Karpas-422 (cell line): ENCODE results near the gene LRRC61. TPM values are rescaled to one million over a fixed set of nuclear protein-coding genes. Genes with fewer than 3 reads are reported as not detected.

Source experiments
- DNase-seq: peaks from one replicate; pipeline ENCODE4 v3.0.0-alpha.2; 2015
- H2AFZ ChIP-seq: fragments of 200-600 bp; sonication (generic); 2 replicates; pipeline ENCODE4 v1.6.1; 2014; ENCODE audit warnings: antibody characterized with exemption, low read length, mixed read lengths
- H3K27ac ChIP-seq: fragments of 200-600 bp; sonication (generic); 2 replicates; pipeline ENCODE4 v1.5.1; 2014; ENCODE audit warnings: mild to moderate bottlenecking, low read length, moderate library complexity
- H3K27me3 ChIP-seq: fragments of 200-600 bp; sonication (generic); 2 replicates; pipeline ENCODE4 v1.6.1; 2014; ENCODE audit warnings: low read length, mixed read lengths
- H3K36me3 ChIP-seq: fragments of 200-600 bp; sonication (generic); 2 replicates; pipeline ENCODE4 v1.6.1; 2014; ENCODE audit warnings: low read length, mixed read lengths; ENCODE audit not compliant: insufficient read depth
- H3K4me1 ChIP-seq: fragments of 200-600 bp; sonication (generic); 2 replicates; pipeline ENCODE4 v1.6.1; 2014; ENCODE audit warnings: mild to moderate bottlenecking, low read length, mixed read lengths
- H3K4me2 ChIP-seq: fragments of 200-600 bp; sonication (generic); 2 replicates; pipeline ENCODE4 v1.6.1; 2014; ENCODE audit warnings: low read length, low read depth, mild to moderate bottlenecking; ENCODE audit not compliant: poor library complexity, severe bottlenecking
- H3K4me3 ChIP-seq: fragments of 200-600 bp; sonication (generic); 2 replicates; pipeline ENCODE4 v1.5.1; 2014; ENCODE audit warnings: mild to moderate bottlenecking, antibody characterized with exemption, low read length, mixed read lengths
- H3K79me2 ChIP-seq: fragments of 200-600 bp; sonication (generic); 2 replicates; pipeline ENCODE4 v1.6.1; 2014; ENCODE audit warnings: mild to moderate bottlenecking, low read length, mixed read lengths
- H3K9ac ChIP-seq: fragments of 200-600 bp; sonication (generic); 2 replicates; pipeline ENCODE4 v1.6.0; 2014; ENCODE audit warnings: low read length
- H3K9me2 ChIP-seq: fragments of 200-600 bp; sonication (generic), shearing (Covaris generic); replicated peaks from 2 replicates; pipeline ENCODE4 v1.6.0; 2014; ENCODE audit warnings: mild to moderate bottlenecking, low read length, moderate library complexity; ENCODE audit not compliant: insufficient read depth
- H3K9me3 ChIP-seq: fragments of 300-700, 200-600 bp; sonication (generic); 2 replicates; pipeline ENCODE4 v1.6.1; 2014; ENCODE audit warnings: low read length, mixed read lengths
- H4K20me1 ChIP-seq: fragments of 200-600 bp; sonication (generic); 2 replicates; pipeline ENCODE4 v1.6.1; 2014; ENCODE audit warnings: mild to moderate bottlenecking, antibody characterized with exemption, low read length, low read depth; ENCODE audit not compliant: insufficient read depth
- total RNA-seq: library from RNA; depleted of rRNA; stranded (reverse); fragments of >200 nt; shearing (Covaris generic); gene quantifications from 2 replicates; pipeline ENCODE4 v1.2.3, GENCODE V29; 2014; ENCODE audit warnings: low replicate concordance

Gene LRRC61
- total RNA-seq, 1 experiment from 2014 or later = 4.1 TPM

- DNase-seq = no peak
- no peak overlapping the region for H3K4me3 ChIP-seq
- no peak overlapping the region for H3K4me2 ChIP-seq
- no peaks in the 10 kb centered on the region for H3K79me2 ChIP-seq
- no peaks in the 10 kb centered on the region for H3K9me3 ChIP-seq
- H3K27me3 ChIP-seq = no peaks in the 10 kb centered on the region
- no peak overlapping the region for H2AFZ ChIP-seq
- H4K20me1 ChIP-seq = no peaks in the 10 kb centered on the region
- no peak overlapping the region for H3K9ac ChIP-seq
- no peak overlapping the region for H3K27ac ChIP-seq
- no peaks in the 10 kb centered on the region for H3K9me2 ChIP-seq
- no peaks in the 10 kb centered on the region for H3K36me3 ChIP-seq
- no peaks in the 10 kb centered on the region for H3K4me1 ChIP-seq
Observed at GRCh38 chr7:150358433-150358832, 35.3 kb downstream of the LRRC61 start.

DNA sequence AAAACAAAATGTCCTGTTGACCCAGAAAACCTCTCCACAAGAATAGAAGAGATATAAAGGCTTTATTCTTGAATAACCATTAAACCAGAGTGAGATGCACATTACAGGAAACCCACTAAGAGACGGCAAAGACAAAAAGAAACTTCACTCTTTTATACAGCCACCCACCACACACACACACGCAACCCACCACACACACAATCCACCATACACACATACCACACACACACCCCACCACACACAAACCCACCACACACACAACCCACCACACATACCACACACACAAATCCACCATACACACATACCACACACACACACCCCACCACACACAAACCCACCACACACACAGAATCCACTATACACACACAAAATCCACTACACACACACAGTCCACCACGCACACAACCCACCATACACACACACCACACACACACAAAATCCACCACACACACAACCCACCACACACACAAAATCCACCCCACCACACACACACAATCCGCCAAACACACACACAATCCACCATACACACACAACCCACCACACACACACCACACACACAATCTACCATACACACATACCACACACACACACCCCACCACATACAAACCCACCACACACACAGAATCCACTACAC lies 36.0 kb downstream of the LRRC61 start:
- H3K4me1 ChIP-seq = peaks cover 5% of the 10 kb centered on the region; the same call in 1 of the 2 replicates
- H4K20me1 ChIP-seq = no peaks in the 10 kb centered on the region
- H3K79me2 ChIP-seq = no peaks in the 10 kb centered on the region
- H3K9ac ChIP-seq = no peak overlapping the region
- no peak overlapping the region for H3K27ac ChIP-seq
- no peaks in the 10 kb centered on the region for H3K9me2 ChIP-seq
- H3K27me3 ChIP-seq = no peaks in the 10 kb centered on the region
- no peaks in the 10 kb centered on the region for H3K36me3 ChIP-seq
- H2AFZ ChIP-seq = no peak overlapping the region
- no peak for DNase-seq
- H3K4me3 ChIP-seq = no peak overlapping the region
- H3K4me2 ChIP-seq = no peak overlapping the region
- H3K9me3 ChIP-seq = no peaks in the 10 kb centered on the region

GRCh38 chr7:150359622-150360362 lies 36.6 kb downstream of the LRRC61 start:
- Histone ChIP-seq H3K4me1 (peaks cover 6% of the 10 kb centered on the region; the same call in 1 of the 2 replicates), H3K79me2 (no peaks in the 10 kb centered on the region), H3K4me2 (no peak overlapping the region), H2AFZ (no peak overlapping the region), H3K27me3 (no peaks in the 10 kb centered on the region), H3K9me3 (no peaks in the 10 kb centered on the region), H3K27ac (no peak overlapping the region), H3K9ac (no peak overlapping the region), H4K20me1 (no peaks in the 10 kb centered on the region), H3K4me3 (no peak overlapping the region), H3K36me3 (no peaks in the 10 kb centered on the region), H3K9me2 (no peaks in the 10 kb centered on the region)
- no peak for DNase-seq

GRCh38 chr7:150360363-150361058 lies 37.4 kb downstream of the LRRC61 start:
- no peak for DNase-seq
- H3K79me2 ChIP-seq = no peaks in the 10 kb centered on the region
- no peak overlapping the region for H3K4me2 ChIP-seq

GRCh38 chr7:150361402-150361801 lies 38.2 kb downstream of the LRRC61 start:
- Histone ChIP-seq H3K9ac (no peak overlapping the region), H3K4me3 (no peak overlapping the region), H4K20me1 (no peaks in the 10 kb centered on the region), H3K9me2 (no peaks in the 10 kb centered on the region), H3K27me3 (no peaks in the 10 kb centered on the region), H2AFZ (no peak overlapping the region), H3K27ac (no peak overlapping the region), H3K4me2 (no peak overlapping the region), H3K79me2 (no peaks in the 10 kb centered on the region), H3K9me3 (no peaks in the 10 kb centered on the region), H3K36me3 (no peaks in the 10 kb centered on the region), H3K4me1 (peaks cover 14% of the 10 kb centered on the region)
- DNase-seq = no peak

More at GRCh38 chr7:150360363-150361058, 37.4 kb downstream of the LRRC61 start:
- no peaks in the 10 kb centered on the region for H3K9me2 ChIP-seq
- no peaks in the 10 kb centered on the region for H3K27me3 ChIP-seq
- H3K9ac ChIP-seq = no peak overlapping the region
- no peaks in the 10 kb centered on the region for H4K20me1 ChIP-seq
- H3K36me3 ChIP-seq = no peaks in the 10 kb centered on the region
- H3K4me3 ChIP-seq = no peak overlapping the region
- H3K9me3 ChIP-seq = no peaks in the 10 kb centered on the region
- H3K27ac ChIP-seq = no peak overlapping the region
- H2AFZ ChIP-seq = no peak overlapping the region
- H3K4me1 ChIP-seq = peaks cover 6% of the 10 kb centered on the region; the same call in 1 of the 2 replicates

GRCh38 chr7:150361807-150362621 lies 38.9 kb downstream of the LRRC61 start:
- no peak overlapping the region for H3K4me3 ChIP-seq
- H3K4me2 ChIP-seq = no peak overlapping the region
- H3K36me3 ChIP-seq = no peaks in the 10 kb centered on the region
- DNase-seq = no peak
- no peak overlapping the region for H3K27ac ChIP-seq
- H3K4me1 ChIP-seq = peaks cover 14% of the 10 kb centered on the region
- H3K79me2 ChIP-seq = no peaks in the 10 kb centered on the region
- no peaks in the 10 kb centered on the region for H3K9me2 ChIP-seq
- H4K20me1 ChIP-seq = no peaks in the 10 kb centered on the region
- H3K27me3 ChIP-seq = no peaks in the 10 kb centered on the region
- no peaks in the 10 kb centered on the region for H3K9me3 ChIP-seq
- H2AFZ ChIP-seq = no peak overlapping the region
- H3K9ac ChIP-seq = no peak overlapping the region

DNA sequence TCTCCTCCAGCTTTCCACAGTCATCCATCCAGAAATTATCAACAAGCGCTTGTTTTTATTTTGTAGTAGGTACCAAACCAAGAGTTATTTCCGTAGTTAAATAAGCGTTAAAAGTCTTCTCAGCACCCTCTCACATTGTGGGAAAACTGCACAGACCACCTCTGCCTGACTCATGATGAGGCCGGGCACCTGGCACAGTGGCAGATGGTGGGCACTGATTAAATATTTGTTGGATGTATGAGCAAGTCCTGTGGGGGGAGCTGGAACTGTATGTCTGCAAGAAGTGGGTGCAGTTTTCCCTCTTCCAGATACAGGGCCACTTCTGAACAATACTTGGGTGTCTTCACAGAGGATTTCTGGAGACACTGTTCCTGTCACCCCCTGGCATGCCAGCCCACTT lies 40.2 kb downstream of the LRRC61 start:
- Histone ChIP-seq H3K9me3 (no peaks in the 10 kb centered on the region), H3K36me3 (no peaks in the 10 kb centered on the region), H3K4me3 (no peak overlapping the region), H4K20me1 (no peaks in the 10 kb centered on the region), H3K27me3 (no peaks in the 10 kb centered on the region), H3K79me2 (no peaks in the 10 kb centered on the region), H3K4me2 (no peak overlapping the region), H3K9me2 (no peaks in the 10 kb centered on the region), H2AFZ (no peak overlapping the region), H3K4me1 (peaks cover 26% of the 10 kb centered on the region), H3K27ac (no peak overlapping the region), H3K9ac (no peak overlapping the region)
- no peak for DNase-seq
